Right atrium auricular region (tissue), 2 donors: ENCODE data around the gene SPAG16. TPM values are rescaled to one million over a fixed set of nuclear protein-coding genes. Genes with fewer than 3 reads are reported as not detected.

Source experiments
- DNase-seq: peaks from one replicate; pipeline ENCODE4 v3.0.0-alpha.2; 2019; ENCODE audit warnings: low spot score
- H3K27ac ChIP-seq, 2 donors: fragments of 200-600 bp; sonication (generic); 1 replicate in 1 of 2; 2 replicates in 1 of 2; pipeline ENCODE4 v1.5.1; 2016 to 2019
- H3K27me3 ChIP-seq, 2 donors: fragments of 200-600 bp; sonication (generic); one replicate each; pipeline versions ENCODE4 v1.5.1 to v1.6.0; 2017 to 2019
- H3K36me3 ChIP-seq: fragments of 200-600 bp; sonication (generic); one replicate; pipeline ENCODE4 v1.5.1; 2016
- H3K4me1 ChIP-seq, 2 donors: fragments of 200-600 bp; sonication (generic); one replicate each; pipeline versions ENCODE4 v1.5.1 to v1.6.0; 2017 to 2019
- H3K4me3 ChIP-seq, 2 donors: fragments of 200-600 bp; sonication (generic); 1 replicate in 1 of 2; 2 replicates in 1 of 2; pipeline ENCODE4 v1.5.1; 2017 to 2019; ENCODE audit warnings: mild to moderate bottlenecking in 1 of 2, moderate library complexity in 1 of 2
- H3K9me3 ChIP-seq, 2 donors: fragments of 200-600 bp; sonication (generic); one replicate each; pipeline ENCODE4 v1.5.1; 2019
- CTCF ChIP-seq, 2 donors: fragments of 200-600 bp; sonication (generic); IDR thresholded peaks; one replicate each; pipeline ENCODE4 v1.5.1; 2019; ENCODE audit warnings: antibody characterized with exemption in 2 of 2
- total RNA-seq, 2 donors: library from RNA; depleted of rRNA; stranded (reverse); fragments of >200 nt; gene quantifications; one replicate each; pipeline ENCODE4 v1.1.0, GENCODE V29; 2016

SPAG16 gene
- total RNA-seq, 2 donors from 2014 or later = 17.3 to 18.3 TPM

GRCh38 chr2:214255046-214255445 lies 970.8 kb downstream of the SPAG16 start:
- no peaks in the 10 kb centered on the region for H3K27me3 ChIP-seq
- H3K36me3 ChIP-seq = no peaks in the 10 kb centered on the region
- DNase-seq = no peak
- no peak for TF ChIP-seq CTCF (IDR thresholded peaks at IDR 0.05)
- no peak overlapping the region for H3K4me3 ChIP-seq
- H3K9me3 ChIP-seq = no peaks in the 10 kb centered on the region
- no peak overlapping the region for H3K27ac ChIP-seq
- H3K4me1 ChIP-seq = no peaks in the 10 kb centered on the region

GRCh38 chr2:214261683-214262082 lies 977.4 kb downstream of the SPAG16 start:
- no peak overlapping the region for H3K4me3 ChIP-seq
- TF ChIP-seq CTCF (IDR thresholded peaks at IDR 0.05) = no peak
- no peaks in the 10 kb centered on the region for H3K4me1 ChIP-seq
- H3K36me3 ChIP-seq = no peaks in the 10 kb centered on the region
- no peaks in the 10 kb centered on the region for H3K9me3 ChIP-seq
- H3K27ac ChIP-seq = no peak overlapping the region
- H3K27me3 ChIP-seq = no peaks in the 10 kb centered on the region
- DNase-seq = no peak

GRCh38 chr2:214264171-214264570 lies 979.9 kb downstream of the SPAG16 start:
- TF ChIP-seq CTCF (IDR thresholded peaks at IDR 0.05) = no peak

GRCh38 chr2:214265991-214266489 lies 981.8 kb downstream of the SPAG16 start:
- Histone ChIP-seq H3K4me1 (no peaks in the 10 kb centered on the region), H3K36me3 (no peaks in the 10 kb centered on the region), H3K9me3 (no peaks in the 10 kb centered on the region), H3K4me3 (no peak overlapping the region), H3K27ac (no peak overlapping the region), H3K27me3 (no peaks in the 10 kb centered on the region)
- no peak for TF ChIP-seq CTCF (IDR thresholded peaks at IDR 0.05)
- no peak for DNase-seq

More at GRCh38 chr2:214264171-214264570, 979.9 kb downstream of the SPAG16 start:
- no peaks in the 10 kb centered on the region for H3K9me3 ChIP-seq
- DNase-seq = no peak
- H3K36me3 ChIP-seq = no peaks in the 10 kb centered on the region
- H3K4me3 ChIP-seq = no peak overlapping the region
- H3K27me3 ChIP-seq = no peaks in the 10 kb centered on the region
- H3K4me1 ChIP-seq = no peaks in the 10 kb centered on the region
- H3K27ac ChIP-seq = no peak overlapping the region

- H3K36me3 ChIP-seq = no peaks in the 10 kb centered on the region
- TF ChIP-seq CTCF (IDR thresholded peaks at IDR 0.05) = no peak
- no peak overlapping the region for H3K27ac ChIP-seq
- H3K4me1 ChIP-seq = no peaks in the 10 kb centered on the region
- no peaks in the 10 kb centered on the region for H3K27me3 ChIP-seq
- DNase-seq = no peak
- H3K9me3 ChIP-seq = no peaks in the 10 kb centered on the region
- no peak overlapping the region for H3K4me3 ChIP-seq
These were observed 993.6 kb downstream of the SPAG16 start for GRCh38 chr2:214277880-214278279.

GRCh38 chr2:214286011-214286410 lies 1001.7 kb downstream of the SPAG16 start:
- no peaks in the 10 kb centered on the region for H3K9me3 ChIP-seq
- no peaks in the 10 kb centered on the region for H3K27me3 ChIP-seq
- no peak for TF ChIP-seq CTCF (IDR thresholded peaks at IDR 0.05)
- H3K4me1 ChIP-seq = no peaks in the 10 kb centered on the region
- DNase-seq = no peak
- no peaks in the 10 kb centered on the region for H3K36me3 ChIP-seq
- no peak overlapping the region for H3K4me3 ChIP-seq
- no peak overlapping the region for H3K27ac ChIP-seq
